Umbilical cord (tissue), 2 donors: ENCODE results near the gene XPNPEP3. TPM values are rescaled to one million over a fixed set of nuclear protein-coding genes. Genes with fewer than 3 reads are reported as not detected.
A peak's percentile ranks its signal among the peaks of the same experiment; 100 is the strongest.
"Not testable (repeated sequence)": the region's sequence is repeated elsewhere in the genome, so short reads cannot be mapped to it uniquely, and the experiment has no call there.

Experiments used
- DNase-seq: peaks from one replicate; pipeline ENCODE4 v3.0.0-alpha.2; 2015; ENCODE audit warnings: low spot score
- total RNA-seq: library from RNA; depleted of rRNA; stranded (reverse); fragments of >200 nt; gene quantifications from one replicate; pipeline ENCODE4 v1.2.3, GENCODE V29; 2014; ENCODE audit warnings: low replicate concordance; ENCODE audit not compliant: insufficient read depth

XPNPEP3 gene
- total RNA-seq, 1 donor from 2014 or later, result 5.8 TPM

DNA sequence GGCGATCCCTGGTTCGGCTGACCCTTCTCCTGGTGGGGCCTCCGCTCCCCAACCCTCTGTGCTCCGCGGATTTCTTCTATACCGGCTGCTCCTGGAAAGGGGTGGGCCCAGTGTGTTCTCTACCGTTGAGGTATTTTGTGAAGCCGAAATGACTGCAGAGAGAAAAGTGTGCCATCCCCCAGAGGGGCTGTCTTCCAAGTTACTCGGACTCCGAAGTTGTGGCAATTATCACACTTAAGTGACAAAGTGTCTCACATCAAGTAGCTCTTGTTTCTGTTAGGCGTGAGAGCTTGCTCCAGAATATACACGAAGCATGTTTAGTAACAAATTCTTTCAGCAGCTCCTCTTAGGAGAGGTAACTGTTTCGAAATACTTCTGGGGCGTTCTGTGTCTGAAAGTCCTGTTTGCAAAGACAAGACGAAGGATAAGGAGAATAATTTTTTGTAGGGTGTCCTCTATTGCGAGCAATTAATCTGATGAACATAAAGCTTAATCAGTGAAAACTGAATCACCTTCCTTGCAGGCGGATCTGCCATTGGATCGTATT lies 434 bp downstream of the XPNPEP3 start:
- peak; percentile 14 for DNase-seq

- DNase-seq, result no peak
These were observed 5.1 kb downstream of the XPNPEP3 start, which contains the start of gene DNAJB7 for GRCh38 chr22:40862013-40862412. Gene DNAJB7 (minus strand): TSS chr22:40862113. CDS start chr22:40861994, 119 bp downstream.

GRCh38 chr22:40862537-40862936 lies 5.6 kb downstream of the XPNPEP3 start:
- no peak for DNase-seq

- DNase-seq, result no peak
These were observed 10.2 kb downstream of the XPNPEP3 start for GRCh38 chr22:40867109-40867508.

DNA sequence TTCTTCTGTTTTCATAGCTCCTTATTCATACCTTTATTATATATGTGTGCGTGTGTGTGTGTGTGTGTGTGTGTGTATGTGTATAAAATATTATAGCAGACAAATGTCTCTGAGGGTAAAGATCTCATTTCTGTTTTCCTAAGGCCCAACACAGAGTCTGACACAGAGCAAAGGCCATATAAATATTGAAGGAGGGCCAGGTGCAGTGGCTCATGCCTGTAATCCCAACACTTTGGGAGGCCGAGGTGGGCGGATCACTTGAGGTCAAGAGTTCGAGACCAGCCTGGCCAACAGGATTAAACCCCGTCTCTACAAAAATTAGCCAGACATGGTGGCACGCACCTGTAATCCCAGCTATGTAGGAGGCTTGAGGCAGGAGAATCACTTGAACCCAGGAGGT lies 11.4 kb downstream of the XPNPEP3 start:
- DNase-seq, result not testable (repeated sequence)

DNA sequence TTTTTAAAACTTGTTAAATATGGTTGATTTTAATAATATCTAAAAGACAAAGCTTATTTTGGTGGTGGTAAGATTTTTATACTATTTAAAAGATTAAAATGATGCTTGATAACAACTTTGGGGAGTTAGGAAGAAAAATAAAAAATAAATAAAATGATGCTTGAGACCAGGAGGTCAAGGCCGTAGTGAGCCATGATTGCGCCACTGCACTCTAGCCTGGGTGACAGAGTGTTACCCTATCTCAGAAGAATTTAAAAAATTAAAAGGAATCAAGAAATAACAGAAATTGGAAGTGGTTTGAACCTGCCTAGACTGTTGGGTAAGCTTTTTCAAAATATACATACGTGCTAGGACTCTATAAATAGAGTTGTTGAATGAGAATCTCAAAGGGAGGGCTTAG lies 17.1 kb downstream of the XPNPEP3 start:
- DNase-seq, result no peak

DNA sequence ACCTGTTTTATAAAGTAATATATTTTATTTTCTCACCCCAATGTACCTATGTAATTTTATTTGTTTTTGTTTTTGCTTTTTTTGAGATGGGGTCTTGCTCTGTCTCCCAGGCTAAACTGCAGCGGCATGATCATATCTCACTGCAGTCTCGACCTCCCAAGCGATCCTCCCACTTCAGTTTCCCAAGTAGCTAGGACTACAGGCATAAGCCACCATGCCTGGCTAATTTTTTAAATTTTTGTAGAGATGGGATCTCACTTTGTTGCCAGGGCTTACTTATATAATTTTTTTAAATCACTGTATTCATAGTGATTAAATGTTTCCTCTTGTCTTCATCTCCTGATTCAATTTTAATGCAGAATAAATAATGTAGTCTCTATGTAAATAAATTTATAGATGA lies 18.2 kb downstream of the XPNPEP3 start:
- DNase-seq, result no peak

DNA sequence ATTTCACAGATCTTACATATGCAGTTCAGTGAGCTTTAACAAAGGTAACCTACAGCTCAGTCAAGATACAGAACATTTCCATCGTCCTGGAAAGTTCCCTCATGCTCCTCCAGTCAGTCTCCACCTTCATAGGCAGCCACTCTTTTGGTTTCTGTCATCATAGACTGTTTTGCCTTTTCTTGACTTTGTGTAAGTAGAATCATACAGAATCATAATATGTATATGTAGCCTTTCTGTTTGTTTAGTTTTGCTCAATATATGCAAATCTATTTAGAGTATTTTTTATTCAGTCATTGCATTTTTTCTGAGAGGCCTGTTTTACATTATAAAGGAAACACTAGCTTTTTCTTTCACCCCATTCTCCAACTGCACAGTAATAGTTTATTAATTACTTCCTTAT lies 20.0 kb downstream of the XPNPEP3 start:
- no peak for DNase-seq

DNA sequence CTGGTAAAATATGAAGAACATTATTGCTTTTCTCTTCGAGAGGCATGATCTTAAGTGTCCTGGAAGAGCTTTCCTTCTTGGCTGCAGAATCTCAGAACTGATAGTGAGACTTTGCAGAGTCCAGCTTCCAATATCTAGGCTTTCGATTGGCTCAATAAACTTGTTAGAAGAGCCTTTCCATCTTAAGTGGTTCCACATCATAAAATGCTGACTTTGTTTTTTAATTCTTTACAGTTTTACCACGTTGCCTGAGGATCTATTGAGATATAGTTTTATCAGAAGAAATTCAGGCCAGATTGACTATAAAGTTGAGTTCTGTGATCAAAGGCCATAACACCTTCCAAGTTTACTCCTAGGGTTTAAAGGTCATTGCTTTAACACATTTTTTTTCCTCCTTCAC lies 20.5 kb downstream of the XPNPEP3 start:
- DNase-seq, result peak; percentile 72

- DNase-seq, result no peak
These were observed 22.0 kb downstream of the XPNPEP3 start for GRCh38 chr22:40878922-40879321.

DNA sequence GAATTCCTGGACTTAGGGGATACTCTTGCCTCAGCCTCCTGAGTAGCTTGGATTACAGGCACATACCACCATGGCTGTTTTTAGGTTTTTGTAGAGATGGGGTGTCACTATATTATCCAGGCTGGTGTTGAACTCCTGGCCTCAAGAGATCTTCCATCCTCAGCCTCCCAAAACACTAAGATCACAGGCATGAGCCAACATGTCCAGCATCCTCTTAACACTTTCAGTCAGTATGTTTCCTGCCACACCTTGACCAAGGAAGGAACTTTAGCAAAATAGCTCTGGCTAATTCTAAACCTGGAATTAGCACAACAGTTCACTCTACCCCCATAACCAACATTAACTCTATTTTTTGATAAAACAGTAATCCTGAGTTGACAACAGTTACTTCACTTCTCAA lies 32.2 kb downstream of the XPNPEP3 start:
- no peak for DNase-seq

- peak; percentile 12 for DNase-seq
These were observed 33.9 kb downstream of the XPNPEP3 start for GRCh38 chr22:40890881-40891280.

GRCh38 chr22:40894417-40894816 lies 37.5 kb downstream of the XPNPEP3 start:
- DNase-seq, result no peak

- peak; percentile 70 for DNase-seq
These were observed 42.0 kb downstream of the XPNPEP3 start for GRCh38 chr22:40898850-40899357.

- no peak for DNase-seq
These were observed 47.2 kb downstream of the XPNPEP3 start for GRCh38 chr22:40904101-40904500.

- DNase-seq, result no peak
These were observed 51.9 kb downstream of the XPNPEP3 start for GRCh38 chr22:40908895-40909294.

DNA sequence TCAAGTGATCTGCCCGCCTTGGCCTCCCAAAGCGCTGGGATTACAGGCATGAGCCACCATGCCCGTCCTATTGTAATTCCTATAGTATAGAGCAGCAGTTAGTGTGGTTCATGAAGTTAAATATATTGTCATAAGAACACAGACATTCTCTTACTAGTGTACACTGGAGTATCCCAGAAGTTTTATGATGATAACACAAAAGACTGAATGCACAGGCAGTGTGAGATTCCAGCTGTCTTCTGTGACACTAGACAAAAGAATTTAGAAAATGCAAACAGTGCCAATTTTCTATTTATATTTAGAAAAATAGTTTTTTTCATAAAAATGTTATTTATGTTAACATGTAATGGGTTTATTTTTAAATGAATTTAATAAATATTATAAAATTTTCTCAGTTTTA lies 54.8 kb downstream of the XPNPEP3 start:
- no peak for DNase-seq

GRCh38 chr22:40912987-40913386 lies 56.0 kb downstream of the XPNPEP3 start:
- not testable (repeated sequence) for DNase-seq

GRCh38 chr22:40919446-40919845 lies 62.5 kb downstream of the XPNPEP3 start:
- no peak for DNase-seq

DNA sequence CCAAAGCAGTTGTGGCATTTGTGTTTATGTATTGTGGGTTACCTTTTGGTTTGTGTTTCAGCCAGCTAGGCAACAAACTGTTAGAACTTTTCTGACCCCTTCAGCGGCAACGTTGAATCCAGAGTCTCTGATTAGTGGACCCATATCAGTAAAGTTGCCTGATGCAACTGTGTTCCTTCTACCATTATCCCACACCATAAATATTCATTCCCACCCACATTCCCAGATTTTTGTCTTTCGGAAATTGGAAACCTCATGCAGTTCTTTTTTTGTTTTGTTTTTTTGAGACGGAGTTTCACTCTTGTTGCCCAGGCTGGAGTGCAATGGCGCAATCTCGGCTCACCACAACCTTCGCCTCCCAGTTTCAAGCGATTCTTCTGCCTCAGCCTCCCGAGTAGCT lies 63.6 kb downstream of the XPNPEP3 start:
- no peak for DNase-seq

GRCh38 chr22:40922484-40923303 lies 65.7 kb downstream of the XPNPEP3 start:
- peak; percentile 72 for DNase-seq

- no peak for DNase-seq
These were observed 71.7 kb downstream of the XPNPEP3 start for GRCh38 chr22:40928657-40929056.

GRCh38 chr22:40932396-40932795 lies 75.4 kb downstream of the XPNPEP3 start:
- no peak for DNase-seq
